NCI-H128 (cell line): Measurements from ENCODE around the gene SPTLC1.
"Not testable (repeated sequence)": the region's sequence is repeated elsewhere in the genome, so short reads cannot be mapped to it uniquely, and the experiment has no call there.

Source experiments
- DNase-seq: peaks from one replicate; lab custom pipeline; 2025; ENCODE audit not compliant: unreplicated experiment; lab: John Stamatoyannopoulos, UW

The SPTLC1 gene

GRCh38 chr9:92140754-92141143, 25.5 kb upstream of the SPTLC1 start:
- DNase-seq, result no peak

DNA sequence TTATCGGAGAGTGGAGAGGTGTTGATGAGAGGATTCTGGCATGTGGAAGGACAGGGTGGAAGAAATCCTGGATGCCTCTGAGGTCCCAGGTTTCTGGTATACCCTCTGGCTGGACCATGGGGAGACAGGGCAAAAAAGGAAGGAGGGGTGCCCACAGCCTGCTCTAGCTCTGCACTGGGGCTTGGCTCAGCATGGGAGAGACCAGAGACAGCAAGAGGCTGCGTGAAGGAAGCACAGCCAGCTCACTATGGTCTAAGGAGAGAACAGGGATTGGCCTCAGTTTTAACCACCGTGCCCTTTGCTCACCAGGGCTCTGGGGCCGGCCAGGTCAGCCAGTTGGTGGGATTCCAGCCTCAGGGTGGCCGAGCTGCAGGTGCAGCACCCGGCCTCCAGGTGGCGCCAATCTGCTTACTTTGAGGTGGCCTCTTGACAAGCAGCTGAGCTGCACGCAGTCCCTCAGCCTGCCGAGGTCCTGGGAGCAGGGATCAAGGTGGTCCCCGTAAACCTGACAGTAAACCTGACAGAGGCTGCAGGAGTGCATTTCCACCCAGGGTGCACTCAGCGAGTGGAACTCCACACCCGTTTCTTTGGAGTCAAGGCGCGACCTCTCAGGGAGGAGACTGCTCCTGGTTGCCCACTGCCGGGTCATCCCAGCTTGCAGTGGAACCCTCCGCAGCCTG, 25.0 kb upstream of the SPTLC1 start:
- peak; percentile 26 for DNase-seq

DNA sequence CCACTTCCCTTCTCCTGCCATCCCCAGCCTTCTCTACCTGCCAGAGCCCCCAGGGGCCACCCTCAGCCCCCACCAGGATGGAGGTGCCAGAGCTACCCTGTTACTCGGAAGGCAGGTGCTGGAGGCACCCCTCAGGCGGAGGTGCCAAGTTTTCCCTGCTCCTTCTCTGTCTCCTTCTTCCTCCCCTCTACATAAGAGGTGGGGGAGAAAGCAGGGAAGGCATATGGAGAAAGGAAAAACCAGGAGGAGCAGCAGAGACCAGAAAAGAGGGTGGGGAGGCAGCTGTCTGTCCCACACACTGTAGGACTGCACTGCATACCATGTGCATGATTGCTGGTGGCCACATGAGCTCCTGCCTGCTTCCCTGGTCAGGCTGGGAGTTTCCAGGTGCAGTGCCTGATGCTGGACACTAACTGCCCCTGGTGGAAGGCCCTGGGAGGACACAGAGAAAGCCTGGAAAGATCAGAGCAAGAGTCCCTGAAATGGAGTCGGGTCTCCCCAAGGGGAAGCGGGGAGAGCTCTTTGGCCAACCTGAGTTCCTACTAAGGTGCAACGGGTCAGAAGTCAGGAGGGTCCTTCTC, 23.8 kb upstream of the SPTLC1 start:
- DNase-seq, result not testable (repeated sequence)

- peak; percentile 28 for DNase-seq
Observed at GRCh38 chr9:92138157-92138959, 23.1 kb upstream of the SPTLC1 start.

DNA sequence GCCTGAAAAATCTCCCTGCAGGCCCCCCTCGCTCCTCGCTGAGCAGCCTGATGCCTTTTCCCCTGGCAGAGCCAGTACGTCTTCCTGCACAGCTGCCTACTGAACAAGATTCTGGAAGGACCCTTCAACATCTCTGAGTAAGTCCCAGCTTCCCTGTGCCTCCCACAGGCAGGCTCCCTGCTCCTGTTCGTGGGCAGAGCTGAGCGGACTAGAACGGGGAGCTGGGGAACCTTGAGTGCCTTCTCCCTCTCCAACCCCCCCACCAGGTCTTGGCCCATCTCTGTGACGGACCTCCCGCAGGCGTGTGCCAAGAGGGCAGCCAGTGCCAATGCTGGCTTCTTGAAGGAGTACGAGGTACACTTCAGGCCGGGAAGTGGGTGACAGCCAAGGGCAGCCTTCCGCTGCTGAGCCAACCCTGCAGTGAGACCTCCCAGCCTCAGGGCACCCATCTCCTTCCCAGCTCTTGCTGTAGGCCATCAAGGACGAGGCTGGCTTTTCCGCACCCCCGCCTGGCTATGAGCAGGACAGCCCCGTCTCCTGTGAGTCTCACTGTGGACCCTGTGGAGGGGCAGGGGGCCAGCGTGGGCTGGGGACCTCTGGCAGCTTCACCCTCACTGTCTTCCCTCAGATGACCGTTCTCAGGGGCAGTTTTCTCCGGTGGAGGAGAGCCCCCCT, 21.1 kb upstream of the SPTLC1 start:
- DNase-seq, result no peak

DNA sequence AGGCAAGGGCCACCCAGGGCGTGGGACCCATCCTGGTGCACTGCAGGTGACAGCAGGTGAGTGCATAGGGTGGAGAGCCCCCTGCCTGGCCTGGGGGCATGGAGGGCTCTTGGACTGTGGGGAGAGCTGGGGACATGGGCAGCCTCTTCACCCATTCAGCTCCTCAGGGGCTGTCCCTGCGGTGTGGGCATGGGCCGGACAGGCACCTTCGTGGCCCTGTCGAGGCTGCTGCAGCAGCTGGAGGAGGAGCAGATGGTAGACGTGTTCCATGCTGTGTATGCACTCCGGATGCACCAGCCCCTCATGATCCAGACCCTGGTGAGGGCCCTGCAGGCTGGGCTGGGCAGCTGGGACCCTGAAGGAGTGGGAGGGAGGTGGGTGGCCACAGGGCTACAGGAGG, 20.4 kb upstream of the SPTLC1 start:
- DNase-seq, result no peak

DNA sequence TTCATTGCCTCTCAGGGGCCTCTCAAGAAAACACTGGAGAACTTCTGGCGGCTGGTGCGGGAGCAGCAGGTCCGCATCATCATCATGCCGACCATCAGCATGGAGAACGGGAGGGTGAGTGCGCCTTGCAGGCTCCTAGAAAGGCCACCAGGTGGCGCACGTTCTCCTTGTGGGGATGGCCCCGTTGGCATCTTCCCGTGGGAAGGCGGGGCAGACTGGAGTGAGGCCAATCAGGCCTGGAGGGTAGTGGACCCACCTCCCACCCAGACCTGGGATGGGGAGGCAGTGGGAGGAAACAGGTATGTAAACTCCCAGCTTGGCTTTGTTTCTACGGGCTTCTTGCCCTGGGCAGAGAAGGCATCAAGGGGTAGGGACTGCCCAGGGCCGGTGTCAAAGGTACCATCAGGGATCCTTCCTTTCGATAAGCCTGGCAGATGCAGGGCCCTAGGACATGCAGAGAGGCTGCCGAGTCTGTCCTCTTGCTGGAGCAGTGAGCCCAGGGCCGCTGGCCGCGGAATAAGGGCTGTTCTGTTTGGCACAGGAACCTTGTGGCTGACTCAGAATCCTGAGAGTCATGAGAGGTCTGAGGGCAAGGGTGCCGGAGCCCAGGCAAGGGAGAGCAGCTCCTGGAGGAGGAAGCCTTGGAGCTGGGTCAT, 18.9 kb upstream of the SPTLC1 start:
- DNase-seq, result peak; percentile 68

DNA sequence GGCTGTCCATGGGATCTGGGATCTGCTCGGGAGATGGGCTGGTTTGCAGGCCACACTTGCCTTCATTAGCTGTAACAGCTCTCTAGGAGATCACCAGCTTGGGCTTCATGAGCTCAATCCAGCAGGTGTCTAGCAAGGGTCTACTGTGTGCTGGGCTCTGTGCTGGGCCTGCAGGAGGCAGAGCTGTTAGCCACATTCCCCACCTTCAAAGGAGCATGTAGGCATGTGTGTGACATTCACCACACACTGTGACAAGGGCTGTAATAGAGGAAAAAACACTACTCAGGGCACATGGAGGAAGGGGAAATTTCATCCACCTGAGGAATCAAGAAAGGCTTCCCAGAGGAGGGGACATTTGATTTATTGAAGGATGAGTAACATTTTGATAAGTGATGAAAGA, 17.7 kb upstream of the SPTLC1 start:
- DNase-seq, result not testable (repeated sequence)

DNA sequence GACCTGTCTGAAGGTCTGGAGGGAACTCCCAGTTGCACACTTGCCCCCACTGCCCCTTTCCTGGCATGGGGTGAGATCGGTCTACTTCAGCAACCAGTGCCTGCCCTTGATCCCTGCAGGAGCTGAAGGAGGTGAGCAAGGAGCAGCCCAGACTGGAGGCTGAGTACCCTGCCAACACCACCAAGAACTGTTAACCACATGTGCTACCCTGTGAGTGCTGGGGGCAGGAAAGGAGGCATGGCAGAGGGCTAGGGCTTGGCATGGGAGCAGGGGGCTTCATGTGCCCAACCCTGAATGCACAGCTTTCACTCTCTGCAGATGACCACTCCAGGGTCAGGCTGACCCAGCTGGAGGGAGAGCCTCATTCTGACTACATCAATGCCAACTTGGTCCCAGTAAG, 17.3 kb upstream of the SPTLC1 start:
- no peak for DNase-seq

- no peak for DNase-seq
Observed at GRCh38 chr9:92122800-92123199, 7.6 kb upstream of the SPTLC1 start.

GRCh38 chr9:92122061-92122460, 6.8 kb upstream of the SPTLC1 start:
- no peak for DNase-seq

DNA sequence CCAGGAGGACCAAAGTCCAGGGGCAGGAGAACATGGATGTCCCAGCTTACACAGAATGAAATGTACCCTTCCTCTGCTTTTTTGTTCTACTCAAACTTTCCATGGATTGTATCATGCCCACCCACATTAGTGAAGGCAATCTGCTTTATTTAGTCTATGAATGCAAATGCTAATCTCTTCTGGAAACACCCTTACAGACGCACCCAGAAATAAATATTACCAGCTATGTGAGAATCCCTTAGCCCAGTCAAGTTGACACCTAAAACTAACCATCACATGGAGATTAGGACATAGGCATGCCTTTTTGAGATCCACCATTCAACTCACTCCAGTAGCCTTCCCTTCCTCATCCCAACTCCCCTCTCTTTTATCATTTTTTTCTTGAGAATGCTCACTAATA, 6.1 kb upstream of the SPTLC1 start:
- DNase-seq, result no peak

DNA sequence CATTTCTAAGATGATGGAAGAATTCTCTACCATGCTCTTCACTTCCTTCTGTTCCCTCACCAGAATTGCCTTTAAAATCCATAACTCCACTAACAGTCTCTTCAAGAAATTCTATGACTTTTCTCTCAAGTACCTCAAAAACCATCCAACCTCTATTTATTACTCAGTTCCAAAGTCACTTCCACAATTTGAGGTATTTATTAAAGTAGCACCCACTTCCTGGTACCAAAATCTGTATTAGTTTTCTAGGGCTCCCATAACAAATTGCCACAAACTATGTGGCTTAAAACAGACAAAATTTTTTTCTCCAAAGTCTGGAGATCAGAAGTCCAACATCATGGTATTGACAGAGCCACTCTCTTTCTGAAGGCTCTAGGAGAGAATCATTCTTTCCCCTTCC, 4.9 kb upstream of the SPTLC1 start:
- no peak for DNase-seq

- DNase-seq, result no peak
Observed at GRCh38 chr9:92119586-92119985, 4.4 kb upstream of the SPTLC1 start.

GRCh38 chr9:92108122-92108521, 7.1 kb downstream of the SPTLC1 start:
- no peak for DNase-seq

GRCh38 chr9:92105446-92106225, 9.6 kb downstream of the SPTLC1 start:
- not testable (repeated sequence) for DNase-seq

- DNase-seq, result not testable (repeated sequence)
Observed at GRCh38 chr9:92103601-92104000, 11.6 kb downstream of the SPTLC1 start.

GRCh38 chr9:92100237-92100911, 14.8 kb downstream of the SPTLC1 start:
- DNase-seq, result no peak

GRCh38 chr9:92098638-92099037, 16.6 kb downstream of the SPTLC1 start:
- no peak for DNase-seq

DNA sequence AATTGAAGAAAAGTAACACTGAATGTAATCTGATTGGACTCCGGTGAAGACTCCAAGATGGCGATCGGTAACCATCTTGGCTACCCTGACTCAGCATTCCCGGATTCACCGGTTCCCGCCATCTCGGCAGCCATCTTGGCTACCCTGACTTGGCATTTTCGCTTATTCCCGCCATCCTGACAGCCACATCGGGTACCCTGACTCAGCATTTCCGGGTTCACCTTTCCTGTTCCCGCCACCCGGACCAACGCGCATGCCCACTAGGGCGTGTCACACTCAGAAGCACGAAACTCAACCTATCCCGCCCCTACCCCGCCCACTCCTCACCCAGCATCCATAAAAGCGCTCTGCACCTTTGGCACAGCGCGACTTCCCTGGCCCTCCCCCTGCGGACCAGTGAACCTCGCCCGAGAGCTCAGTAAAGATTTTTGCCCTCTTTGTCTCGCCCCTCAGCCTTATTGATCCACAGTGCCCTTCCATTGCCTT, 17.2 kb downstream of the SPTLC1 start:
- DNase-seq, result no peak
